T-helper 17 cell (primary cell): ENCODE results near the gene LGR6. TPM values are rescaled to one million over a fixed set of nuclear protein-coding genes. Genes with fewer than 3 reads are reported as not detected.
A peak's percentile ranks its signal among the peaks of the same experiment; 100 is the strongest.

ENCODE experiments used
- ATAC-seq: fragments of 150-1000 bp; cut with Tn5 transposase; 2 replicates; pipeline ENCODE4 v1.10.0; 2021; ENCODE audit warnings: mild to moderate bottlenecking, moderate library complexity
- DNase-seq, 3 donors: peaks; one replicate each; pipeline versions ENCODE4 v3.0.0 to v3.0.0-alpha.2; 2020 to 2021
- H3K9me3 ChIP-seq: one replicate; pipeline ENCODE4 v1.7.0; 2013; ENCODE audit warnings: low read length, mild to moderate bottlenecking; ENCODE audit not compliant: control insufficient read depth, poor library complexity, severe bottlenecking
- H3K27ac Mint-ChIP-seq: one replicate; pipeline ENCODE4 v1.8.0; 2022; ENCODE audit warnings: mild to moderate bottlenecking, moderate library complexity, mixed read lengths
- H3K27me3 Mint-ChIP-seq: one replicate; pipeline ENCODE4 v1.8.0; 2022; ENCODE audit warnings: mixed read lengths
- H3K36me3 Mint-ChIP-seq: one replicate; pipeline ENCODE4 v1.8.0; 2022; ENCODE audit warnings: low read depth, mixed read lengths
- H3K4me1 Mint-ChIP-seq: one replicate; pipeline ENCODE4 v1.8.0; 2022; ENCODE audit warnings: mild to moderate bottlenecking, mixed read lengths
- H3K4me3 Mint-ChIP-seq: one replicate; pipeline ENCODE4 v1.8.0; 2022; ENCODE audit warnings: mild to moderate bottlenecking, moderate library complexity, mixed read lengths
- total RNA-seq, 4 donors: library from RNA in 2 of 4; stranded (reverse) in 2 of 4; gene quantifications; one replicate each; pipeline ENCODE4 v1.2.3 and lab custom pipeline; 2022 to 2026

The LGR6 gene
- total RNA-seq, 2 donors from 2014 or later: 0.13 to 0.25 TPM

DNA sequence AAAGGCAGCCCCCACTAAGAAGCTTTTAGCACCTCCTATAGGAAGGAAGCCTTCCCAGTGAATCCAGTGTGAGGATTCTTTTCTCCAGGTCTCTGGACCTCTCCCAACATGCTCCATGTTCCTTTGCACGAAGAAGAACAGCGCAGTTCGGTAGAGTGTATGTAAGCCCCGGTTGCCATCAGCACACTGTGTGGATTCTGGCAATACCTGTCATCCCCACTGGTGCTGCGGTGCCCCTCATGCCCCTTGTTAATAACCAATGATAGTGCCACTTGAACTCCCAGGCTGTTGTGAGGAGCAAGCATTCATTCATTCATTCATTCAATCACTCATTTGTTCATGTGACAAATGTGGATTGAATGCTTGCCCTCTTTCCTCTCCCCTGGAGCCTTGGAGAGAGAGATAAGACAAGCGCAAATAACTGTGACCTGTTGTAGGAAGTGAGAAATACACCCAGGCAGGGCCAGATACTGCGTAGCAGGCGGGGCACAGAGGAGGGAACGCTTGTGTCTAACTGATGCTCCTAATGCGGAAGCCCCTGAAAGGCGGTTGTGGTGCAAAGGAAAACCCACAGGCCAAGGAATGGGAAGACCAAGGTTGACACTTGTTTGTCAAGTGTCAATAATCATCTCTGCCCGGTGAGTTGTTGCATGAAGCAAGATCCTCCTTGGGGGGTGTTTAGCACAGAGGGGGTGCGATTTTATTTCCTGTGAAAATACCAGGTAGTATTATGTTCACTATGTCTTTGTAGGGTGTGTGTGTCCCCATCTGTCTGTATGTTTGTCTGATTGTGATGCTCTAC is 9.8 kb downstream of the LGR6 start:
- no peaks in the 10 kb centered on the region for H3K9me3 ChIP-seq
- no peak overlapping the region for H3K4me3 Mint-ChIP-seq
- H3K36me3 Mint-ChIP-seq: no peaks in the 10 kb centered on the region
- peaks cover 11% of the 10 kb centered on the region for H3K4me1 Mint-ChIP-seq
- DNase-seq: no peak
- peaks cover 5% of the 10 kb centered on the region for H3K27me3 Mint-ChIP-seq
- no peak overlapping the region for H3K27ac Mint-ChIP-seq
- peak; percentile 45 for ATAC-seq

DNA sequence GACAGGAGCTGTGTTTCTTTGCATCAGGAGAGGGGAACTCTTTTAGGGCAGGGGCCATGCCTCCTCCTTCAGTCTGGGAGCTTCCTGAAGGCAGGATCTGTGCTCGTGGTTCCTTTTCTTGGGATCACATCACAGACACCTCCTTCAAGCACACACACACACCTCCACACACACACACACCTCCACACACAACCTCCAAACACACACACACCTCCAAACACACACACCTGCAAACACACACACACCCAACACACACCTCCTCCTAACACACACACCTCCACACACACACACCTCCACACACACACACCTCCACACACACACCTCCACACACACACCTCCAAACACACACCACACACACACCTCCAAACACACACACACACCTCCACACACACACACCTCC is 10.5 kb downstream of the LGR6 start:
- no peak for DNase-seq
- Mint-ChIP-seq H3K36me3 (no peaks in the 10 kb centered on the region), H3K4me3 (no peak overlapping the region), H3K27me3 (peaks cover 5% of the 10 kb centered on the region), H3K27ac (no peak overlapping the region), H3K4me1 (peaks cover 10% of the 10 kb centered on the region)
- ATAC-seq: no peak
- no peaks in the 10 kb centered on the region for H3K9me3 ChIP-seq

GRCh38 chr1:202205523-202206190 is 12.1 kb downstream of the LGR6 start:
- Mint-ChIP-seq H3K4me3 (no peak overlapping the region), H3K27ac (no peak overlapping the region), H3K36me3 (peaks cover 2% of the 10 kb centered on the region), H3K4me1 (peaks cover 13% of the 10 kb centered on the region), H3K27me3 (peaks cover 14% of the 10 kb centered on the region)
- DNase-seq: no peak
- H3K9me3 ChIP-seq: no peaks in the 10 kb centered on the region
- no peak for ATAC-seq

- H3K27me3 Mint-ChIP-seq: peaks cover 19% of the 10 kb centered on the region
- no peak overlapping the region for H3K27ac Mint-ChIP-seq
- H3K36me3 Mint-ChIP-seq: peaks cover 5% of the 10 kb centered on the region
- H3K4me1 Mint-ChIP-seq: peaks cover 3% of the 10 kb centered on the region
- H3K4me3 Mint-ChIP-seq: no peak overlapping the region
- no peaks in the 10 kb centered on the region for H3K9me3 ChIP-seq
- ATAC-seq (no peak), DNase-seq (no peak)
Measured at GRCh38 chr1:202207292-202207691, 13.7 kb downstream of the LGR6 start.

DNA sequence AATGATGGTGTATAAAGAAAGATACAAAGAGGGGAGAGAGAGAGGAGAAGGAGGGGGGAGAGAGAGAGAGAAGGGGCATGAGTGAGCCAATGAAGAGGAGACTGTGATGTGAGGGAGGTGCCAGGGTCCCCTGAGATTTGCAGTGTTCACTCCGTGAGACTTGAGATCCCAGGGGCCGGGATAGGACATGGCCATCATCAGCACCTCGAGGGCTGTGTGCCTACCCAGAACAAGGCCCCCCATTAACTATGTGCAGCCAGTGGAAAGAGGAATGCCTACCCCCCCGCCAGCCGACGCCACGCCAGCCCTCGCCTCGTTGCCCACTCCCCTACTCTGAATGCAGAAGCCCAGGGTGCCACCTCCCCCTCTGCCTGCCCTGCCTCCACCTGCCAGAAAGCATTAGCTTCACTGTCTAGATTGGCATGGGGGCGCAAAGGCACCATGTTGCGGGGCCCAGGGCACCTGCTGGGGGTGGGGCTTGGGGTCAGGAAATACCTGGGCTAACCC is 14.8 kb downstream of the LGR6 start:
- no peak for DNase-seq
- Mint-ChIP-seq H3K4me1 (peaks cover 6% of the 10 kb centered on the region), H3K27me3 (peaks cover 30% of the 10 kb centered on the region), H3K27ac (no peak overlapping the region), H3K4me3 (no peak overlapping the region), H3K36me3 (peaks cover 10% of the 10 kb centered on the region)
- no peak for ATAC-seq
- no peaks in the 10 kb centered on the region for H3K9me3 ChIP-seq

DNA sequence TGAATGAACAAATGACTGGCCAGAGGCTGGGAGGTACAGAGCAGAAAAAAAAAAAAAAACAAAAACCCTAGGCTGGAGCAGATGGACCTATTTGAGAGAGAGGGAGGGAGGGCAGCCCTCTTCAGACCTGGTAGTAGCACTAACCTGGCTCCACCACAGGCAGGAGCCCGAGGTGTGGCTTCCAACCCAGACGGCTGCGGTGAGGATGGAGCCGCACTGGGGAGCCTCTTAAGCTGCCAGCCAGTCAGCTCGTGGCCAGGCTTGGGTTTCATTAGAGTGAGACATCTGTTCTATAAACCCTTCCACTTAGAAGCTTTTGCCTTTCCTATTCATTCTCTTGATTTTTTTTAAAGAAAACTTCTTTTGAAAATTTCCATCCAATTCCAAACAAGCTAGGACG is 16.8 kb downstream of the LGR6 start:
- Mint-ChIP-seq H3K4me3 (no peak overlapping the region), H3K36me3 (peaks cover 15% of the 10 kb centered on the region), H3K27ac (no peak overlapping the region), H3K27me3 (peaks cover 50% of the 10 kb centered on the region), H3K4me1 (peaks cover 12% of the 10 kb centered on the region)
- H3K9me3 ChIP-seq: no peaks in the 10 kb centered on the region
- DNase-seq (no peak), ATAC-seq (peak; percentile 50)

DNA sequence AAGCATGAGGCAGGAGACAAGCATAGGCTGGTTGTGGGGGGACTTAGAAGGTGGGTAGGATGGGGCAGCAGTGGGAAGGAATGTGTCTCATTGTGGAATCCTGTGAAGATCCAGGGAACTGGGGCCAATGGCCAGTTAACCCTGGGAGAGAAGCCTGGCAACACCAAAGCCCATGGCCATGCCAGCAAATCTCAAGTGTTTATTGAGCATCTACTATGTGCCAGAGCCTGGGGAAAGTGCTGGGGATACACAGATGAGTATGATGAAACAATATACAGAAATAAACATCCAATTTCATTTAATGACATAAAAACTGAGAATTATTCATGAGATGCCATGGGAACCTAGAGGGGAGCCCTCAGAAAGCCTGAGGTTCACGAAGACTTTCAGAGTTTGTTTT is 17.4 kb downstream of the LGR6 start:
- Mint-ChIP-seq H3K4me3 (no peak overlapping the region), H3K36me3 (peaks cover 15% of the 10 kb centered on the region), H3K4me1 (peaks cover 12% of the 10 kb centered on the region), H3K27ac (no peak overlapping the region), H3K27me3 (peaks cover 56% of the 10 kb centered on the region)
- H3K9me3 ChIP-seq: no peaks in the 10 kb centered on the region
- no peak for ATAC-seq
- DNase-seq: no peak

DNA sequence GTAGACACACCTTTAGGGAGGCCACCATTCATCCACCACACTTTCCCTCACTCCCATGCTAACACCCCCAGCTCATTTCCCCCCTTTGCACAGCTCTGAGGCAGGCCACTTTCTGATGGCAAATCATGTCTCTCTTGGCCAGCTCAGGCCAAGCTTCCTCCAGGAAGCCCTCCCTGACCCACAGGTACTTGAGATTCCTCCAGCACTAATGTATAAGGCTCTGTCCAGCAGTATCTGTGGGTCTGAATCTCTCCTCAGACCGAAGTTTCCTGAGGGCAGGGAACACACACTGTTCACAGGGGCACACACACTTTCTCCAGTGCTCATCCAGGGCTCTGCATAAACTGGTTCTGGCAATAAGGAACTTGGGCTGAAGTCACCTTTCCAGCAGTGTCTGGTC is 19.2 kb downstream of the LGR6 start:
- ATAC-seq: no peak
- no peak overlapping the region for H3K27ac Mint-ChIP-seq
- H3K4me1 Mint-ChIP-seq: peaks cover 12% of the 10 kb centered on the region
- no peak for DNase-seq
- H3K36me3 Mint-ChIP-seq: peaks cover 17% of the 10 kb centered on the region
- H3K9me3 ChIP-seq: no peaks in the 10 kb centered on the region
- H3K4me3 Mint-ChIP-seq: no peak overlapping the region
- H3K27me3 Mint-ChIP-seq: peaks cover 74% of the 10 kb centered on the region

DNA sequence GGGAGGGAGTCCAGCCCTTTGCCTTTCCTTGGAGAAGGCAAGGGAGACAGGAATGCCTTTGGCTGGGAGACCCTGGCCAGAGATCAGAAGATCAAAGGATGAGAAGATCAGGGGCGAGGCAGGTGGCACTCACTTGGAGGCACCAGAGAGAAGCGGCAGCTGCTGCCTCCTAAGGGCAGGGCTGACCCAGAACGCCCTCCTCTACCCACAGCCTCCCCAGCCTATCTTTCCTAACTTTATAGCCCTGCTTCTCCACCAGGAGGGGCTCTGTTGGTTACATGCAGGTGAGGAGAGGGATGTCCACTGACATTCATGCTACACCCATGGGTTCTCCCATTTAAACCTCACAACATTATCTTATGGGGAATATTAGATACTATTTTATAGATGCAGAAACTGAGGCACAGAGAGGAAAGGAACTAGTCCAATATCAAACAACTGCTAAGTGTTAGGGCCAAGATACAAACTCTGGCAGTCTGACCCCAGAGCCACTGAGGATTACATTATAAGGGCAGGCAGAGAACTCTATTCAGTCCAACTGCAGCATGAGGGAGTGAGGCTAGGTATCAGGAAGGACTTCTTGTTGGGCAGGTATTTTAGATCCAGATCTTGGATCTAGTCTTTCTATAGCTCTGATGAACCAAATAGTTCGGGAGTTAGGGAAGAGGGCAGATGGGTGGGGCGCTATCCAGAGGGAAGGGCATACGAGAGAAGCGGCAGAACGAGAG is 19.9 kb downstream of the LGR6 start:
- Mint-ChIP-seq H3K27me3 (peaks cover 81% of the 10 kb centered on the region), H3K4me1 (peaks cover 12% of the 10 kb centered on the region), H3K4me3 (peak overlapping the region; percentile 84), H3K36me3 (peaks cover 17% of the 10 kb centered on the region), H3K27ac (no peak overlapping the region)
- DNase-seq (no peak), ATAC-seq (no peak)
- H3K9me3 ChIP-seq: no peaks in the 10 kb centered on the region

DNA sequence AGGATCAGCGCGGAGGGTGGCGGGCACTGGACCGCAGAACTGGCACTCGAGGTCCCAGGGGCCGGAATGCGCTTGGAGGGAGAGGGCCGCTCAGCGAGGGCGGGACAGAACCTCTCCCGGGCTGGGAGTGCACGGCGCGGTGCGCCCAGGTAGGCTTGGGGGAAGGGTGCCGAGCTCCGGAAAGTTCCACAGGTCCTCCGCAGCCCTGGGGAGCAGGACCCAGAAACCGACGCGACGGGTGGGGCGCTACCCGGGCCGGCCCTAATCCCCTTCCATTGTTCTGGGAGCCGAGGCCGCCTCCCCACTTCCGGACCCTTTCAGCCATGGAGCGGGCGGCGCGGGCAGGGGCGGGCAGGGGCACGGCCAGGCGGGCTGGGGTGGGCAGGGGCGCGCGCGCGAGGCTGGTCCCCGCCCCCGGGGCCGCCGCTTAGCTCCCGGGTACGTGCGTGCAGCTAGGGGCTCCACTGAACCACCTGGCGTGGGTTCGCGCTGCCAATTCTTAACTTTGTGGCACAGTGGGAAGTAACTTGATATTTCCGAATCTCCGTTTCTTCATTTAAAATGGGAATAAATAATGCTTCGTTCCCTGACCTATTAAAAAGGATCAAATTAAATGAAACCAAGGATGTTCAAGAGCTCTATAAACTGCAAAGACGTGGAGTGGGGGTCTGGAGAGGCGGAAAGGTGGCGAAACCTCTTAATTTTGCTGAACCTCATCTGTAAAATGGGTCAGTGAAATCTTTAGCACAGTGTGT is 20.7 kb downstream of the LGR6 start:
- peak overlapping the region; percentile 84 for H3K4me3 Mint-ChIP-seq
- H3K36me3 Mint-ChIP-seq: peaks cover 17% of the 10 kb centered on the region
- no peaks in the 10 kb centered on the region for H3K9me3 ChIP-seq
- peaks cover 14% of the 10 kb centered on the region for H3K4me1 Mint-ChIP-seq
- no peak overlapping the region for H3K27ac Mint-ChIP-seq
- no peak for ATAC-seq
- no peak for DNase-seq
- peaks cover 89% of the 10 kb centered on the region for H3K27me3 Mint-ChIP-seq

GRCh38 chr1:202215472-202216130 is 22.0 kb downstream of the LGR6 start:
- ATAC-seq: no peak
- Mint-ChIP-seq H3K4me3 (no peak overlapping the region), H3K27ac (no peak overlapping the region)

GRCh38 chr1:202216691-202217090 is 23.1 kb downstream of the LGR6 start:
- no peak overlapping the region for H3K27ac Mint-ChIP-seq
- ATAC-seq (no peak), DNase-seq (no peak)
- H3K4me1 Mint-ChIP-seq: peaks cover 16% of the 10 kb centered on the region
- H3K27me3 Mint-ChIP-seq: peaks cover 89% of the 10 kb centered on the region
- no peaks in the 10 kb centered on the region for H3K9me3 ChIP-seq
- peaks cover 19% of the 10 kb centered on the region for H3K36me3 Mint-ChIP-seq
- no peak overlapping the region for H3K4me3 Mint-ChIP-seq

More at GRCh38 chr1:202215472-202216130, 22.0 kb downstream of the LGR6 start:
- H3K9me3 ChIP-seq: no peaks in the 10 kb centered on the region
- Mint-ChIP-seq H3K36me3 (peaks cover 15% of the 10 kb centered on the region), H3K4me1 (peaks cover 11% of the 10 kb centered on the region), H3K27me3 (peaks cover 86% of the 10 kb centered on the region)
- DNase-seq: no peak
